Daoy (cell line): ENCODE data around the gene ELAVL1. TPM values are rescaled to one million over a fixed set of nuclear protein-coding genes. Genes with fewer than 3 reads are reported as not detected.
"Not testable (repeated sequence)": the region's sequence is repeated elsewhere in the genome, so short reads cannot be mapped to it uniquely, and the experiment has no call there.

Source experiments
- DNase-seq: peaks from one replicate; pipeline ENCODE4 v3.0.0-alpha.2; 2015; ENCODE audit warnings: low read depth
- total RNA-seq: library from RNA; depleted of rRNA; stranded (reverse); fragments of >200 nt; shearing (Covaris generic); gene quantifications from 2 replicates; pipeline ENCODE4 v1.2.3, GENCODE V29; 2014; rRNA removed

The ELAVL1 gene
- total RNA-seq, result 38.5 and 45.4 TPM in 2 replicates

GRCh38 chr19:8005534-8006256 lies at the start of gene ELAVL1:
TSS of gene ELAVL1 (minus strand) at chr19:8005641. CDS start at chr19:7991815, 13,826 bp downstream.
- peak; percentile 96 for DNase-seq

- DNase-seq, result no peak
Observed at GRCh38 chr19:8054169-8054568, 48.7 kb upstream of the ELAVL1 start.

- DNase-seq, result no peak
Observed at GRCh38 chr19:8052464-8052859, 47.0 kb upstream of the ELAVL1 start, which contains the start of gene CCL25. TSS of gene CCL25 (plus strand) at chr19:8052760. CDS start at chr19:8053050, 290 bp downstream.

GRCh38 chr19:8050274-8051096 lies 45.0 kb upstream of the ELAVL1 start:
- peak; percentile 96 for DNase-seq

- DNase-seq, result no peak
Observed at GRCh38 chr19:8046569-8047165, 41.2 kb upstream of the ELAVL1 start.

- no peak for DNase-seq
Observed at GRCh38 chr19:8045872-8046568, 40.6 kb upstream of the ELAVL1 start.

GRCh38 chr19:8044018-8044417 lies 38.6 kb upstream of the ELAVL1 start:
- no peak for DNase-seq

- no peak for DNase-seq
Observed at GRCh38 chr19:8042900-8043299, 37.5 kb upstream of the ELAVL1 start.

- DNase-seq, result no peak
Observed at GRCh38 chr19:8041531-8041931, 36.1 kb upstream of the ELAVL1 start.

GRCh38 chr19:8039231-8039630 lies 33.8 kb upstream of the ELAVL1 start:
- no peak for DNase-seq

GRCh38 chr19:8038815-8039214 lies 33.4 kb upstream of the ELAVL1 start:
- DNase-seq, result no peak

GRCh38 chr19:8036434-8037099 lies 31.1 kb upstream of the ELAVL1 start:
- DNase-seq, result no peak

GRCh38 chr19:8034178-8034525 lies 28.7 kb upstream of the ELAVL1 start:
- no peak for DNase-seq

GRCh38 chr19:8033287-8034177 lies 28.1 kb upstream of the ELAVL1 start:
- DNase-seq, result not testable (repeated sequence)

- DNase-seq, result no peak
Observed at GRCh38 chr19:8030960-8031359, 25.5 kb upstream of the ELAVL1 start.

GRCh38 chr19:8028951-8029491 lies 23.6 kb upstream of the ELAVL1 start:
- DNase-seq, result no peak

GRCh38 chr19:8025316-8025715 lies 19.9 kb upstream of the ELAVL1 start:
- no peak for DNase-seq

GRCh38 chr19:8024256-8024655 lies 18.8 kb upstream of the ELAVL1 start:
- not testable (repeated sequence) for DNase-seq

- DNase-seq, result no peak
Observed at GRCh38 chr19:8023371-8023770, 17.9 kb upstream of the ELAVL1 start.

GRCh38 chr19:8022275-8022674 lies 16.8 kb upstream of the ELAVL1 start:
- no peak for DNase-seq
